Thyroid gland (tissue), 4 donors: Measurements from ENCODE around the gene RELL1. TPM values are rescaled to one million over a fixed set of nuclear protein-coding genes. Genes with fewer than 3 reads are reported as not detected.

Source experiments
- DNase-seq, 2 donors: peaks; one replicate each; pipeline ENCODE4 v3.0.0-alpha.2; 2019
- H3K27ac ChIP-seq, 3 donors: fragments of 200-600 bp; sonication (generic); 1 replicate in 2 of 3; 2 replicates in 1 of 3; pipeline ENCODE4 v1.5.1; 2016 to 2019; ENCODE audit warnings: mild to moderate bottlenecking in 1 of 3, moderate library complexity in 1 of 3
- H3K27me3 ChIP-seq: fragments of 200-600 bp; sonication (generic); one replicate; pipeline ENCODE4 v1.5.1; 2019
- H3K36me3 ChIP-seq, 2 donors: fragments of 200-600 bp; sonication (generic); one replicate each; pipeline ENCODE4 v1.5.1; 2016 to 2019
- H3K4me1 ChIP-seq, 2 donors: fragments of 200-600 bp; sonication (generic); one replicate each; pipeline ENCODE4 v1.5.1; 2017 to 2019
- H3K4me3 ChIP-seq, 3 donors: fragments of 200-600 bp; sonication (generic); replicated peaks in 1 of 3; 1 replicate in 2 of 3; 2 replicates in 1 of 3; pipeline ENCODE4 v1.5.1; 2016; ENCODE audit warnings: mild to moderate bottlenecking in 1 of 3
- H3K9me3 ChIP-seq: fragments of 200-600 bp; sonication (generic); one replicate; pipeline ENCODE4 v1.5.1; 2017
- POLR2A ChIP-seq, 2 donors: fragments of 450-650 bp; IDR thresholded peaks; one replicate each; pipeline ENCODE4 v1.6.1; 2017; ENCODE audit warnings: antibody characterized with exemption in 2 of 2, mild to moderate bottlenecking in 2 of 2, moderate library complexity in 1 of 2
- WGBS, 2 donors: methylation state at CpG; one replicate each; pipeline ENCODE4 v1.1.5; 2017; 5-methylcytosine and 5-hydroxymethylcytosine counted together
- intact Hi-C: fragments of 100-400 bp; cut with DNase I; formaldehyde crosslinking; loops from one replicate; pipeline ENCODE4 v1.15.1; 2023
- total RNA-seq, 4 donors: library from RNA; depleted of rRNA; stranded (reverse); fragments of >200 nt; gene quantifications; one replicate each; pipeline ENCODE4 v1.2.3, GENCODE V29; 2016
- TF ChIP-seq, protein P1 (sequence below), 6 experiments: fragments of 200-600 bp in 3 of 6; fragments of 450-650 bp in 3 of 6; sonication (generic) in 3 of 6; IDR thresholded peaks; one replicate each; pipeline ENCODE4 v1.5.1; 2016 to 2019; ENCODE audit warnings: antibody characterized with exemption in 6 of 6, mild to moderate bottlenecking in 2 of 6, inconsistent platforms in 1 of 6, moderate library complexity in 1 of 6

The RELL1 gene
- total RNA-seq, 4 donors from 2014 or later, result 105 to 123 (median 116) TPM

DNA sequence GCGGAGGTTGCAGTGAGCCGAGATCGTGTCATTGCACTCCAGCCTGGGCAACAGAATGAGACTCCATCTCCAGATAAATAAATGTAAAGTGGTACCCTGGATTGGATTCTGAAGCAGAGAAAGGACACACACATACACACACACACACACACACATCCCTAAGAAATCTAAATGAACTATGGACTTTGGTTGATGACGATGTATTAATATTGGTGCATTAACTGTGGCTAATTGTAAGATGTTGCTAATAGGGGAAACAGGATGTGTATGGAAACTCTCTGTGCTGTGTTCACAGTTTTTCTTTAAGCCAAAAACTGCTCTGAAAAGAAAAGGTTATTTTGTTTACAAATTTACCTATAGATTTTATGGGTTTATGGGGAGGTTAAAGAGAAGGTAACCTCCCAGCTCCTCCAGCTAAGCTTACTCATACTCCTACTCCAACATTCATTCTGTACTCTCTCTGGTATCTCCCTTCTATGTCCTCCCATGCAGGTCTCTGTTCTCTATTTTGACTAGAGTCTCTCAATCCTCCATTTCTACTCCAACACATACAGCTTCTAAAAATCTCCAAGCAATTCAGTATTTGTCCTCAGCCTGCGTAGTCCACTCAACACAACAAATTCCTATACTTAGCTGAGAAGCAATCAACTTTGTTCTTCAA is 46.5 kb upstream of the RELL1 start:
- 97 to 98% methylated on average over 5 of the region's 5 CpGs for WGBS, 2 donors

DNA sequence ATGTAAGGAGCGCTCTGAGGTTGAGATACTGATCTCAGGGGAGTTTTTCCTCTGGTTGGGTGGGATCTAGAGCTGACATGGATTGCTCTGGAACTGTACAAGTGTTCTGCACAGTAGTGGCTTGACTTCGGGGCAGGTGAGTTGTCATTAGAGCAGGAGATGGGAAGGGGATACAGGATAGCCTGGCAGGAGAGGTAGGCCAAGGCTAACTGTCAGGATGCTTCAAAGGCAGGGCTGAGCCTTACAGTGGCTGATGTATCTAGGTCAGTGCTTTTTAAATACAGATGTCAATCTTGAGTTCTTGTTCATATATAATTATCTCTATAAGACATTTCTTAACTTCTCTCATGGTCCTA is 43.5 kb upstream of the RELL1 start:
- Histone ChIP-seq H3K9me3 (no peaks in the 10 kb centered on the region), H3K27me3 (no peaks in the 10 kb centered on the region), H3K27ac (no peak overlapping the region), H3K36me3 (no peaks in the 10 kb centered on the region), H3K4me1 (no peaks in the 10 kb centered on the region), H3K4me3 (no peak overlapping the region)
- no peak for DNase-seq
- TF ChIP-seq, protein P1, sequence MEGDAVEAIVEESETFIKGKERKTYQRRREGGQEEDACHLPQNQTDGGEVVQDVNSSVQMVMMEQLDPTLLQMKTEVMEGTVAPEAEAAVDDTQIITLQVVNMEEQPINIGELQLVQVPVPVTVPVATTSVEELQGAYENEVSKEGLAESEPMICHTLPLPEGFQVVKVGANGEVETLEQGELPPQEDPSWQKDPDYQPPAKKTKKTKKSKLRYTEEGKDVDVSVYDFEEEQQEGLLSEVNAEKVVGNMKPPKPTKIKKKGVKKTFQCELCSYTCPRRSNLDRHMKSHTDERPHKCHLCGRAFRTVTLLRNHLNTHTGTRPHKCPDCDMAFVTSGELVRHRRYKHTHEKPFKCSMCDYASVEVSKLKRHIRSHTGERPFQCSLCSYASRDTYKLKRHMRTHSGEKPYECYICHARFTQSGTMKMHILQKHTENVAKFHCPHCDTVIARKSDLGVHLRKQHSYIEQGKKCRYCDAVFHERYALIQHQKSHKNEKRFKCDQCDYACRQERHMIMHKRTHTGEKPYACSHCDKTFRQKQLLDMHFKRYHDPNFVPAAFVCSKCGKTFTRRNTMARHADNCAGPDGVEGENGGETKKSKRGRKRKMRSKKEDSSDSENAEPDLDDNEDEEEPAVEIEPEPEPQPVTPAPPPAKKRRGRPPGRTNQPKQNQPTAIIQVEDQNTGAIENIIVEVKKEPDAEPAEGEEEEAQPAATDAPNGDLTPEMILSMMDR (IDR thresholded peaks at IDR 0.05), result no peak
- no peak for TF ChIP-seq POLR2A (IDR thresholded peaks at IDR 0.05)
- intact Hi-C loops, result no loop called here
- WGBS, 2 donors, result 35 to 78% methylated on average over 2 of the region's 2 CpGs

More for the DNA sequence above, 46.5 kb upstream of the RELL1 start:
- H3K27me3 ChIP-seq, result no peaks in the 10 kb centered on the region
- intact Hi-C loops, result no loop called here
- no peaks in the 10 kb centered on the region for H3K9me3 ChIP-seq
- H3K4me3 ChIP-seq, result no peak overlapping the region
- no peaks in the 10 kb centered on the region for H3K36me3 ChIP-seq
- no peak overlapping the region for H3K27ac ChIP-seq
- no peak for DNase-seq
- no peaks in the 10 kb centered on the region for H3K4me1 ChIP-seq
- TF ChIP-seq, protein P1 (IDR thresholded peaks at IDR 0.05), result no peak
- TF ChIP-seq POLR2A (IDR thresholded peaks at IDR 0.05), result no peak

DNA sequence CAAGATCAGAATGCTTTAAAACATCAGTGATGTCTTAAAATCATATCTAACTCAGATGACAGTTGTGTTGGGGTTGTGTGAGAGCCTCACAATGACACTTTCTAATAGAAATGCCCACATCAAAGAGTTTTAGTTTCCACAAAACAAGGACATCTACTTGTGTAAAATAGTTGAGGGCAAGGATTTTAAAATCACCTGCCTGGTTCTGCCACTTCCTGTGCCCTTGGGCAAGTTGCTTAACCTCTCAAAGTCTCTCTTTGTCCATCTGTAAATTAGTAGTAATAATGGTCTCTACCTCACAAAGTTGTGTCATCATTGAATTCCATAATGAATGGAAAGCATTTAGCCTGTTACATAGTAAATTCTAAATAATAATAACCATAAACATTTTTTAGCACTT is 41.9 kb upstream of the RELL1 start:
- H3K27me3 ChIP-seq, result no peaks in the 10 kb centered on the region
- H3K4me3 ChIP-seq, result no peak overlapping the region
- DNase-seq, result no peak
- H3K4me1 ChIP-seq, result no peaks in the 10 kb centered on the region
- no peaks in the 10 kb centered on the region for H3K9me3 ChIP-seq
- no peak overlapping the region for H3K27ac ChIP-seq
- no peaks in the 10 kb centered on the region for H3K36me3 ChIP-seq
- intact Hi-C loops, result no loop called here
- no peak for TF ChIP-seq POLR2A (IDR thresholded peaks at IDR 0.05)
- TF ChIP-seq, protein P1 (IDR thresholded peaks at IDR 0.05), result no peak

DNA sequence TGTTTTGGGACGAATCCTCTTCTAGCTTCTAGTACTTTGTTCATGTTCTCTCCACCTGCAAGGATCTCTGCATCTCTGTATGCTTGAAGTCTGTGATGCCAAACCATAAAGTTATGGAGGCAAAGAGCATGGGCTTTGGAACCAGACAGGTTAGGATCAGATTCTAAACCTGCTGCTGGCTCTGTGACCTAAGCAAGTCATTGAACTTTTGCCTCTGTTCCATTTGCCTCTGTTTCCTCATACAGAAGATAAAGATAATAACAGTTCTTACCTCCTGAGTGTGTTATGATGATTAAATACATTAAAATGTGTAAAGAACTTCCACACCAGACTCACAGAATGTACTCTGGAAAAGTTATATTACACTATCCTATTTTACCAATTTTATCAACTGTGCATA is 41.5 kb upstream of the RELL1 start:
- Histone ChIP-seq H3K27ac (no peak overlapping the region), H3K36me3 (no peaks in the 10 kb centered on the region), H3K9me3 (no peaks in the 10 kb centered on the region), H3K27me3 (no peaks in the 10 kb centered on the region), H3K4me1 (no peaks in the 10 kb centered on the region), H3K4me3 (no peak overlapping the region)
- intact Hi-C loops, result no loop called here
- 93 to 97% methylated on average over 1 of the region's 1 CpG for WGBS, 2 donors
- no peak for DNase-seq
- TF ChIP-seq, protein P1 (IDR thresholded peaks at IDR 0.05), result no peak
- TF ChIP-seq POLR2A (IDR thresholded peaks at IDR 0.05), result no peak

DNA sequence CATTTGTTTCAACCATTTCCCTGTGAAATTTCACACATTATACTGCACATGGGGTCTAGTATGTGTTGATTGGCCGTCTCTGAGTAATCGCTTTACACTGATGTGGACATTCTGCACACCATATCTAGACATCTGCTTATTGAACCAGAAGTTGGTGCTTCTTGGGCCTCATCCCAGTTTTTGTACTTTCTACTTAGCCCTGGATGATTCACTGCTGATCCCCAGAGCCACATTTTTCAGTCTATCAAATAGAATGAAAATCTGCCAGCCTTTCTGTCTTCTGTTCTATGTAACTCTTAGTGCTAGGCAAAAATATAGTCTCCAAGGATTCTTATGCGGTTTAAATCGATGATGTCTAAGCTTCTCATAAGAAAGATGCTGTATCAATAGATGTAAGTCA is 40.5 kb upstream of the RELL1 start:
- DNase-seq, result no peak
- Histone ChIP-seq H3K27me3 (no peaks in the 10 kb centered on the region), H3K9me3 (no peaks in the 10 kb centered on the region), H3K4me3 (no peak overlapping the region), H3K4me1 (no peaks in the 10 kb centered on the region), H3K36me3 (no peaks in the 10 kb centered on the region), H3K27ac (no peak overlapping the region)
- intact Hi-C loops, result no loop called here
- TF ChIP-seq, protein P1 (IDR thresholded peaks at IDR 0.05), result no peak
- TF ChIP-seq POLR2A (IDR thresholded peaks at IDR 0.05), result no peak
- whole genome bisulfite sequencing, 2 donors, result 89 to 92% methylated on average over 4 of the region's 4 CpGs
